ENCODE data around the gene ZNF165.

DNA sequence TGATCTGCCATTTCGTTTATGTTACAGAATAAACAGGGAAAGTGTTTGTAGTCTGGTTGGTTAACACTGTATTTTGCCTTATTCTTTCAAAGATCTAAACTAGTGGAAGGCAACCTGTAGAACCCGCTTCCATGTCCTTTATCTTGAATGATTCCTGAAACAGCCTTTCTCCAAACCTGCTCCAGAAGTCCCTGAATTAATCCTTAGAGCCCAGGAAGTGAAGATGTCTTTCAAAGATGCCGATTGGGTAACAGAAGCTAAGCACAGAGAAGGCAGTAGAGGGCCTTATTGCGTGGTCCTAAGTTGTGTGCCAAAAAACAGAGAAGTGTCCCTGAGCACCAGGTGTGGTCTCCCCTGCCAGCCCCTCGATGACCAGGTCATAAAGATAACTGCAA, 24.9 kb downstream of the ZNF165 start:
- TF ChIP-seq MYC (IDR thresholded peaks at IDR 0.05; ENCODE audit: low read depth, low read length) (no peak), POLR2A (IDR thresholded peaks at IDR 0.05; ENCODE audit: low read depth, low read length) (no peak), EZH2 (IDR thresholded peaks at IDR 0.05; ENCODE audit: borderline replicate concordance, low read depth, low read length, severe bottlenecking) (no peak)
- TF ChIP-seq, protein P1, sequence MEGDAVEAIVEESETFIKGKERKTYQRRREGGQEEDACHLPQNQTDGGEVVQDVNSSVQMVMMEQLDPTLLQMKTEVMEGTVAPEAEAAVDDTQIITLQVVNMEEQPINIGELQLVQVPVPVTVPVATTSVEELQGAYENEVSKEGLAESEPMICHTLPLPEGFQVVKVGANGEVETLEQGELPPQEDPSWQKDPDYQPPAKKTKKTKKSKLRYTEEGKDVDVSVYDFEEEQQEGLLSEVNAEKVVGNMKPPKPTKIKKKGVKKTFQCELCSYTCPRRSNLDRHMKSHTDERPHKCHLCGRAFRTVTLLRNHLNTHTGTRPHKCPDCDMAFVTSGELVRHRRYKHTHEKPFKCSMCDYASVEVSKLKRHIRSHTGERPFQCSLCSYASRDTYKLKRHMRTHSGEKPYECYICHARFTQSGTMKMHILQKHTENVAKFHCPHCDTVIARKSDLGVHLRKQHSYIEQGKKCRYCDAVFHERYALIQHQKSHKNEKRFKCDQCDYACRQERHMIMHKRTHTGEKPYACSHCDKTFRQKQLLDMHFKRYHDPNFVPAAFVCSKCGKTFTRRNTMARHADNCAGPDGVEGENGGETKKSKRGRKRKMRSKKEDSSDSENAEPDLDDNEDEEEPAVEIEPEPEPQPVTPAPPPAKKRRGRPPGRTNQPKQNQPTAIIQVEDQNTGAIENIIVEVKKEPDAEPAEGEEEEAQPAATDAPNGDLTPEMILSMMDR (IDR thresholded peaks at IDR 0.05; ENCODE audit: extremely low read depth in 1 of 2, insufficient read depth in 1 of 2, low read depth in 1 of 2, low read length in 2 of 2) = no peak

Data from endothelial cell of umbilical vein (primary cell).